NCI-H1105 treated with DMSO at 0.1 percent for 48 hours (cell line): ENCODE results near the gene EVA1C.
"Not testable (repeated sequence)": the region's sequence is repeated elsewhere in the genome, so short reads cannot be mapped to it uniquely, and the experiment has no call there.

ENCODE experiments used
- DNase-seq: peaks from one replicate; lab custom pipeline; 2025; lab: John Stamatoyannopoulos, UW

EVA1C gene

DNA sequence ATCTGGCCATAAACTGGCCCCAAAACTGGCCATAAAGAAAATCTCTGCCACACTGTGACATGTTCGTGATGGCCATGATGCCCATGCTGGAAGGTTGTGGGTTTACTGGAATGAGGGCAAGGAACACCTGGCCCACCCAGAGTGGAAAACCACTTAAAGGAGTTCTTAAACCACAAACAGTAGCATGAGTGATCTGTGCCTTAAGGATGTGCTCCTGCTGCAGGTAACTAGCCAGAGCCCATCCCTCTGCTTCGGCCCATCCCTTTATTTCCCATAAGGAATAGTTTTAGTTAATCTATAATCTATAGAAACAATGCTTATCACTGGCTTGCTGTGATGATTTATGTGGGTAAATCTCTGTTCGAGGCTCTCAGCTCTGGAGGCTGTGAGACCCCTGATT, 50.1 kb downstream of the EVA1C start:
- not testable (repeated sequence) for DNase-seq

DNA sequence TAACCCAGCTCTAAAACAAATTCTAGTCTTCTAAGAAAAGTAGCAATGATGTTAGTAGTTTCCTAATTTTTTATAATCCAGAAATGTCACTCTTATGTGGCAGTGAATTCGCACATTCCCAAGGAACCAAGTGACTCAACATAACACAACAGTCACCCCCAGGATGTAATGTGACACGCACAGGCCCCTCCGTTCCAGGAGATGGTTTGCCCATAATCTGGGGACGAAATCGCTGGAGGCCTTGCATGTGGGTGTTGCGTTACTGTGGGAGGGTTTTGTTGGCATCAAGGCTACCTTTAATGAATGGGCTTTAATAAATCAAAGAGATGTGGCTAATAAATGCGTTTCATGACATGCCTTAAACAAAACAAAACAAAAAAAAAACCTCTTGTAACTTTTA, 50.9 kb downstream of the EVA1C start:
- no peak for DNase-seq

DNA sequence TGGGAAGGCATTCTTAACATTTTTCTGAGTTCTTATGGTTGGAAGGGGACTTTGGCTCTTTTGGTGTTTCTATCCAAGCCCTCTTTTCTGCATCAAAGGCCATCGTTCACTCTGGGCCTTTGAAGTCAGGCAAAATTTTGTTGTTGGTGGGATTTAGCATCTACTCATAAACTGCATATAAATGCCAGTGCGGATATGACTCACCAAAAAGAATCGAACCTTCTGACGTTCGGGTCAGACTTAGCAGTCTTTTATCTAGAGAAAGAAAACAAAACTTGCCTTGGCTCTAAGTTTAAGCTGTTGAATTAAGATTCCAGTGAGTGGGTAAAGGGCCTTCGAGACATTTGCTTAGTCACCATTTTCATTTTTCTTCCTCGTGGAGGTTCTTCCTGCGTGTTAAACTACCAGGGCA, 51.4 kb downstream of the EVA1C start:
- DNase-seq: no peak

DNA sequence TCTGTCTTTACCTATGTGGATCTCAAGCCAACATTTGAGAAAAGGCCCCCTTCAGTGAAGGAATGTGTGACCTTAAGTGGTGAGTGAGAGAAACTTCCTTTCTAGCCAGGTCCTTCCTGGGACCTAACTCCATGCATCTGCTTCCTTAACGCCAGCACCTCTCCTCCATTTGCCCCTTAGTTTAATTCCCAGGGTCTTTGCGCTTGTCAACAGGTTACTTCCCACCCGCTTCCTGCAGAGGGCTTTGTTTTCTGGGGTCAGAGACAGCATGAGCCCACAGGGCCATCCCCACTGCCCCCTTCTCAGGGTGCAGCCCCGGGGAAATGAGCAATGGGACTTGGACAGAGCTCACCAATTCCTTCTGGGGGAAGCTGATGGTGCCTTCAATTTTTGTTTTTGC, 54.8 kb downstream of the EVA1C start:
- no peak for DNase-seq

DNA sequence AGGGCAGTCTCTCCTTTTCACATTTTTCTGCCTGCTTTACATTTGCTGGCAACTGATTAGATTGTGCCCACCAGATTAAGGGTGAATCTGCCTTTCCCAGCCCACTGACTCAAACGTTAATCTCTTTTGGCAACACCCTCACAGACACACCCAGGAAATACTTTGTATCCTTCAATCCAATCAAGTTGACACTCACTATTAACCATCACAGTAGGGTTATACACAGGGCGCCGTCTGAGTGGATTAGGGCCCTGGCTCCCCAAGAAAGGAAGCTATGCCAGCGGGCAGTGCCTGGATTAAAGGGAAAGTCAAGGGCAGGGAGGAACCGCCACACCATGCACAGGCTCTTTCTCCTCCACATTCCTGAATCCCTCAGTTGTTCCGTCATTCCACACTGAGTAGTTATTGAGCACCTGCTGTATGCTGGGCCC, 56.2 kb downstream of the EVA1C start:
- DNase-seq: no peak

DNA sequence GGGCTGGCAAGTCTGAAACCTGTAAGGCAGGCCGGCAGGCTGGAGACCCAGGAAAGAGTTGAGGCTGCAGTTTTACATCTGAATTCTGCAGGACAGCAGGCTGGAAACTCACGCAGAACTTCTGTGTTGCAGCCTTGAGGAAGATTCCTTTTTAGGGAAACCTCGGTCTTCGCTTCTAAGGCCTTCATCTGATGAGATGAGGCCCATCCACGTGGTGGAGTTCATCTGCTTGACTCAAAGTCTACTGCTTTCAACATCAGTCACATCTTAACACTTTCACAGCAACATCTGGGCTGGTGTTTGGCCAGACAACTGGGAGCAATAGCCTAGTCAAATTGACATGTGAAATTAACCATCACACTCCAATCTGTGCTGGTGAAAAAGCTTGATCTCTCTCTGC, 57.1 kb downstream of the EVA1C start:
- no peak for DNase-seq

DNA sequence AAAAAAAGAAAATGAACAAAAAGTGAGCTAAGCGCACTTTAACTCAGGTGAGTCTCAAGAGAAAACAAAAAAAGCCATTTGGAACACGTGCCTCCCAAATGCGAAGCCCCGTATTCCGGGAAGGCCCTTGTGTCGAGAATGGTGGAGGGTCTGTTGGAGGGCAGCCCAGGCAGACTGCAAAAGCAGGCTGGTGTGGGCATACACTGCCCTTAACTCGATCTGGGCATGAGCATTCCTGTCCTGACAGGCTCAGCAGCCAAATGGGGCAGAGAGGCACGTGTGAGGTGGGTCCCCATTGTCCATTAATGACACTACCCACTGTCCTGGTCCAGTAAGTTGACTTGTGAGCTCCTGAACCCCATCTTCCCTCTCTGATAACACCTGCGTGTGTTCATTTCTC, 57.7 kb downstream of the EVA1C start:
- DNase-seq: no peak

DNA sequence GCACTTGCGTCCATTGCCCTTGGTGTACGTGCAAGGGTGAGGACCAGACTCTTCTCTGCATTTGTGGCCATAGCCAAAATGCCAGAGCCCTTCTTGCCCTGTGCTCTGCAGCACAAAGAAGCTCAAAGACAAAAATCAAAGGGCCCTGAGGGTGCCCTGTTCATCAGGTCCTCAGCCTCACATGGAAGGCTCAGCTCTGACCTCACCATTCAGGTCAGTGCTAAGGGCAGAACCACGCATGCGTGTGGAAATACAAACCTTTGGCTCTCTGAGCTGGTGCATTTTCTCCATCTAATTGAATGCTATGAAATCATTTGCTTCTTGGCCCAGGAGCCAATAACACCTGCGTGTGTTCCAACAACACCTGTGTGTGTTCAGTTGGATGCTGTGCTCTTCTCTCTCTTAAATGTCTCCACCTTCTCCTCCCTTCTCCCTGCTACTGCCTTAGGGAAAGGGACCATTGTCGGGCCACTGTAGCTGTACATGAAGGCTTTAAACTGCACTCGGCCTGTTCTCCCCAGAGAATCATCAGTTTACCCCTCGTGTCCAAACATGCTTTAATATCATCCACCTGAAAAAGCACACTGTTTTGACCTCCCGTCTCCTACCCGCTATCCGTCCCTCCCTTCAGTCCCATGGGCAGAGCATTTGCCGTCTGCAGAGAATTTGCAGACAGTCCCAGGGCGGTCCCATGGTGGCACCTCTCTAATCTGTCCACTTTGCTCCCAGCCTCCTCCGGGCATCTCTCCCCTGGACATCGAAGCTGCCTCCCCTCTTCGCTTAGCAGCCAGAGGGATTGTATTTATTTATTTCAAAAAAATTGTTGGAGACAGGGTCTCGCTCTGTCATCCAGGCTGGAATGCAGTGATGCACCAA, 60.6 kb downstream of the EVA1C start:
- no peak for DNase-seq

DNA sequence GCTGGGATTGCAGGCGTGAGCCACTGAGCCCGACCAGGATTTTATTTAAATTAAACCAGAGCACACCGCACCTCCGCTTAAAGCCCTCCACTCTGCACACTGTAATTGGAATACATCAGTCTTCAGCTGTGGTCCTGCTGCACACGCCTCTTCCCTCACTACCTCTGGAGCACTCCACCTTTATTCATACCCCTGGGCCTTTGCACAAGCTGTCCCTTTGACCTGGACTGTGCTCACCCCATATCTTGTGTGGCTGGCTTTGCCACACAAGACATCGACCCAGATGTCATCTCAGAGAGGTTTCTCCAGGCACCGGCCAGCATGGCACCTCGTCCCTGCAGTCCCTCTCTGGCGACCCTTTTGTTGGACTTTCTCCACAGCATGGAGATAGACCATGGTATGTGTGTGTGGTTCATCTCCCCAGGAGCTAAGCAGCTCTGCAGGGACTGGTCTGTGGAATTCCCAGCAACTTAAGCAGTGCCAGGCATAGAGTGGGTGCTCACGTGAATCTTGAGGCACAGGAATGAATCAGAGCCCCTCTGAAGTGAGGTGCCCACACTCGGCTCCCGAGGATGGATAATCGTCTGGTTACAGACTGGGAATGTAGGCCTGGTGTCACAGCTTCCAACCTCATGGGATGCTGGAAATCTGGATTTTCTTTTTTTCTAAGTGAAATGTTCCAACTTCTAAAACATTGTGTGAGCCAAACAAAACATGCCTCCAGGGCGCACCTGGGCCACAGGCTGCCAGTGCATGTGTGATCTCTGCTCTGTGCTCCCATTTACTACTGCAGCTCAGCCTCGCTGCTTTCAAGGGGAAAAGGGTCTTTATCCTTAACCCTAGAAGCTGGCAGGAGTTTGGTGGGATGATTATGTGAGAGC, 61.9 kb downstream of the EVA1C start:
- DNase-seq: no peak

DNA sequence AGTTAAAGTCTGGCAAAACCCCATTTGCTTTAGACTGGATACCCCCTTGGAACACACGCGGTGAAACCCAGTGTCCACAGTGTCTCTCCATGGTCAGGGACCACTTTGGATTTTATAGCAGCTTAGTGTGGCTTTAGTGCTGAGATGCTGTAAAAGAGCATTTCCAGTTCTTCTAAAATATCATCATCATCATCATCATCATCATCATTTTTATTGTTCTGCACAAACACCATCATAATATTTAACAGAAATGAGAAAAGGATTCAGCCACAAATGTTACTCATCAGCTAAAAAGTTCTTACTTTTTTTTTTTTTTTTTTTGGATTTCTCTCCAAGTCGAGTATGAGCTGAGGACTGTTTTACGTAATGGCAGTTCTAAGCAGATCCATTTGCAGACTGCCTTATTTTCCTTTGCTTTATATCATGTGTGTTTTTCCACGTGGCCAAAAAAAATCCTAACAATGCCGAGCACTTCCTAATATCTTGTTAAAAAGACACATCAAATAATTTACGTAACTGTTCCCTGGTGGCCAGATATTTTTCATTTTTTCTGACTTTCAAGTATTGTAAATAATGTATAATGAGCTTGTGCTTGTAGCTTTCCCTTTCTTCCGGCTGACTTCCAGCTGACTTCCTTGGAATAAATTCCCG, 62.8 kb downstream of the EVA1C start:
- DNase-seq: no peak

DNA sequence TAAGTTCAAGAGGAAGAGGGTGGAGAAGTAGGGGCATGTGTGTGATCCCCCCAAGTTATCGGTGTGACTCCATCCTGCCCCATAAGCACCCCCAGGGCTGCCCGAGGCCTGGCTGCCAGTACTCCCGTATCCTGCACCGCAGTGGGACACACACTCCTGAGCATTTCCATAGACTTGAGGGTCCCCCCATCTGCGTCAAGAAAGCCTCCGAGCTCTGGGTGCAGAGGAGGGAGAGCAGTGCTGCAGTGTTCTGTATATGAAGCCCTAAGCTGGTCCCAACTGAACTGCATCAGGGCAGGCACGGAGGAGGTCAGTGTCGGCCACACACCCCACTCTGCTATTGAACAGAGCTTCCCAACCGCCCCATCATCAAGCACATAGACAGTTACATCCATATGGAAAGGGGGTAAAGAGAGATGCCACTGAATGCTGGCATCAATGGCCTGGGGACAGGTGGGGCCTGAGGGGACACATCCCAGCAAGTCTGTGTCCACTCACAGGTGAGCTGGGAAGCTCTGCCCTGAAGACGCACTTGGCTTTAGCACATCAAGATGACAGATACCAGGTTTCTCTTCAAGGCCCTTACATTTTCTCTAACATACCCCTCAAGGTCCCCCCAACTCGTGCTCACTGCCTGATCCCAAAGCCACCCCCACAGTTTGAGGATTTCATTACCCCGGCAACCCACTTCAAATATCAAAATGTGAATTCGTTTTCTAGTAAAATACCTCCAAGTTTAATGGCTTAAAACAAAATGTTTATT, 64.3 kb downstream of the EVA1C start:
- no peak for DNase-seq

DNA sequence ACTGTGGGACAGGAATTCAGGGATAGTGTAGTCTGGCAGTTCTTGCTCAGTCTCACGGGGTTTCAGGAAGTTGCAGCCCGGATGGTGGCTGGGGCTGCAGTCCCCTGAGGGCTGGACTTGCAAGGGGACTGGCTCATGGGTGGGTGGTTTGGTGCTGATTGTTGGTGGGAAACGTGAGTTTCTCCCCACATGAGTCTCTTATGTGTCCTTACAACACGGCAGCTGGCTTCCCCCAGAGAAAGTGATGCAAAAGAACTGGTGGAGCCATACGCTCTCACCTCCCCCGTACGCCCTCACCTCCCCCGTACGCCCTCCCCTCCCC, 64.9 kb downstream of the EVA1C start:
- DNase-seq: no peak

DNA sequence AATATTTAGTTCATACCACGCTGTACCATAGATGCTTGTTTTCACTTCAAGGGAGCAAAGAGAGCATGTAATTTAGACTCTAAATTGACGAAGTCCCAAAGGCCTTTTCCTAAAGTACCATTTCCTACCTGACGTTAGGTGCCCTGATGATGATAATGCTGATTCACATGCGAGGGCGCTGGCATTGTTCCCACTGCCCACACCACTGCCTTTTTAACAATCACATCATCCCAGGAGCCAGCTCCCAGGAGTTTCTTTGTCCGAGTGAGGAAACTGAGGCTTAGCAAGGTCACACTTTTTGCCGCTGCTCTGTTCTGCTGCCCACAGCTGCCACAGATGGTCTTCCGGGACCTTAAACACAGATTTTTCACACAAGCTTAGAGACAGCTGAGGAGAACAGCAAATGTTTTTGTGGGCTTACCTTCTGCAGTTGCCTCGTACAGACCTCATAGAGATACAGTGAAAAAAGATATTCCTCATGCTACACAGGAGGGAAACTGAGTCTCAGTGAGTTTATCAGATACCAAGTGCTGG, 69.4 kb downstream of the EVA1C start:
- no peak for DNase-seq

DNA sequence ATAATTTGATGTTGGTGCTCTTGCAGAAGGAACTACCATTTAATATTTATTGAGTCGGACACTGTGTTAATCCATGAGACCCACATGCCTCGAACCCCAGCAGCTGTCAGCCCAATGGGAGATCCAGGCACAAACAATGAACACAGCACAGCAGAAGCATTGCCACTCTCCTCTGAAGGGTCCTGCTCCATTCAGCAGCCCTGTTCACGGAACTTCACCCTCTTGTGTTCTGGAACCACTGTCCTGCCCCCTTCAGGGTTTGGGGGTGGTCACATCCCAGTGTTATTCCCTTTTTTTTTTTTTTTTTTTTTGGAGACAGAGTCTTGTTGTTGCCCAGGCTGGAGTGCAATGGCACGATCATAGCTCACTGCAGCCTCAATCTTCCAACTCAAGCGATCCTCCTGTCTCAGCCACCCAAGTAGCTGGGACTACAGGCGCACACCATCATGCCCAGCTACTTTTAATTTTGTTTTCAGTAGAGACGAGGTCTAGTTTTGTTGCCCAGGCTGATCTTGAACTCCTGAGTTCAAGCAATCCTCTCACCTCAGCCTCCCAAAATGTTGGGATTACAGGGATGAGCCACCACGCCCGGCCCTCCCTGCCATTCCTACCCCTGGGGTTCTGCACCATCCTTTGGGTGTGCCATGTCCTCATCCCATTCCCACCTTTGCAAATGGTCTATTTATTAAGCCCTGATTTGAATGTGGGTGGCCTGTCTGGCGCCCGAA, 70.2 kb downstream of the EVA1C start:
- no peak for DNase-seq

DNA sequence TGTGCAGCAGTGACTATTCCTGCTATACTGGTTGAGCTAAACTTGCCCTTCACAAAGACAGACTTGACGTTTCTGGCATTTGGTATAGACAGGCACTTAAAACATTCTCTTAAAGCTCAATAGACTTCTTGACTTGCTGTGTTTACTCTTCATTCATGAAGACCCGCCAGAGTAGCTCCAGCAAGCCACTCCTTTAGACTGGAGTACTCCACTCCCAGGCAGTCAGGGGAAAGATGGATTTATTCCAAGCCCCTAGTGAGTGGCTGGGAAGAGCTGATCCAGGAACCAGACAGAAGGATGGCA, 70.7 kb downstream of the EVA1C start:
- peak; percentile 5 for DNase-seq

DNA sequence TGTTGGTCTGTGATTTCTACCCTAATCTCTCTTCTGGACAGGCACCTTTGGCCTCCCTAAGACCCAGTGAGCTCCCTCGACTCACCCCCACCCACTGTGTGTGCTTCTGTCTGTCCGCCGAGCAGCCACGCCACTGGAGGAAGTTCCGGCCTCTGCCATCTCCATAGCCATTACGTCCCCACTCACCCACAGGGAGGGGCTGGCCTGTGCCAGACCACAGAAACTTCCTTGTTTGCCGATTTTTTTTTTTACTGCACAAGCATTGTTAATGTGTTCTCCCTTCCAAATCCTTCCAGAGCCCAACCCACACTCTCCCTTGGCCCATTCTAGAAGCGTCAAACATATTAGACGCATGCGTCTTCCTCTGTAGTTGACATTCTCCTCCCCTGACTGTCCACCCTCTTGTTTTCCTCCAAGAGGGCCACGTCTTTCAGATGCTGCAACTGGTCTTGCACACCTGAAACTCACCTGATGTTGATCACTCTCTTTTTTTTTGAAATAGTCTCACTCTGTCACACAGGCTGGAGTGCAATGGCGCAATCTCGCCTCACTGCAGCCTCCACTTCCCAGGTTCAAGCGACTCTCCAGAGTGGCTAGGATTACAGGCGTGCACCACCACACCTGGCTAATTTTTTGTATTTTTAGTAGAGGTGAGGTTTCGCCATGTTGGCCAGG, 72.3 kb downstream of the EVA1C start:
- DNase-seq: no peak

DNA sequence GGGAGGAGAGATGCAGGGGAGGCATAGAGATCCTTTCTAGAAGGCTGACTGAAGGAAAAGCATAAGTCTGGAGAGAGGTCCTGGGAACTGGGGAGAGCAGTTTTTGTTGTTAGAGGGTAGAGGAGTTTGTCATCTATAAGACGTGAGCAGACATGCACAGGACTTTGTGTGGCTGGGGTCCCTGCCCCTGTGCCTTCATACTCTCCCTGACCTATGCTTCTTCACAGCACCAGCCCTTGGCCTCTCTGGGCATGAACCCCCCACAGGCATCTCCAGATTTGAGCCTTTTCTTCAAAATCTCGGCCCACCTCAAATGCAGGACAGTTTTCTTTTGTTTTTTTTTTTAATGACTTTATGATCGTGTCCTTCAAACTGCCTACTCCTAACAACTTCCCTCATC, 79.9 kb downstream of the EVA1C start:
- no peak for DNase-seq

DNA sequence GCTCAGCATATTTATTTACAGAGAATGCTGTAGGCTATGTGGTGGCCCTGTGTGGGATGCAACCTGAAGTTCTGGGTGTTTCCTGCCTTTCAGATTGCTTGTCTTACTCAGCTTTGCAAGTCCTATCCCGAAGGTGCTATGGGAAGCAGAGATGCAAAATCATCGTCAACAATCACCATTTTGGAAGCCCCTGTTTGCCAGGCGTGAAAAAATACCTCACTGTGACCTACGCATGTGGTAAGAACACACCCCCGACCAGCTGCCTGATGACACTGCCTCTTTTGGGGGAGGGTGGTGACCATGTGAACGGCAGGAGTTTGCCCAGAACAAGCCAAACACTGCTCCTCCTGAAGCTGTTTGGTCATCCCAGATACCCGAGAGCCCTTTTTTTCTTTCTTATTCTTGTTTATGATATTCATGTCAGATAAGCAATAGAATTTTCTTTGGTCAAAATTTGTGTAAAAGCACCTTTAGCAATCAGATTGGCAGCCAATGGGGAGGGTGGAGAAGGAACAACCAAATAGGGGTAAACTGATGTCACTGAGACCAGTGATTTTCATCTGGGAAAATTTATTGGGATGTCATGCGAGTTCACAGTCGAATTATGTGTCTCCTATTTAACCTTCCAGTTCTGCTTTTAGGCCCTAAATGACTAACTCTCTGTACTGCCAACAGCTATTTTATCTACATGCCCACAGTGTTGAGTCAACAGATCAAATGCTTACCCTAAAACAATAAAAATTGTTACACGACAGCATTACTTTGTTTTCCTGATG, 82.6 kb downstream of the EVA1C start:
- no peak for DNase-seq

DNA sequence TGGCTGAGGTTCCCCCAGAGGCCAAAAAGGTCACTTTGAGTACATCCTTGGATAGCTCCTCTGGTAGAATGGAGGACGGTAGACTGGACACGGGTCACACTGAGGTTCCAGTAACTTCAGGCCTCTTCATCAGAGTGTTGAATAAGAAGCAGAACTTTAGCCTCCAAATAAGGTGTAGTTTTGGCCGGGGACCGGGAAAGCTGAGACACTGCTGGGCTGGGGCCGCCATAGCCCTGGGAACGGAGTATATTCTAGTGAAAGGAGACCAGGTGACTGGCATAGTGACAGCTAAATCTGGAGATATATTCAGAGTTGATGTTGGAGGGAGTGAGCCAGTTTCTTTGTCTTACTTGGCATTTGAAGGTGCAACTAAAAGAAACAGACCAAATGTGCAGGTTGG, 84.1 kb downstream of the EVA1C start:
- DNase-seq: no peak
